K562 (cell line): ENCODE data around the gene OR10H3. TPM values are rescaled to one million over a fixed set of nuclear protein-coding genes. Genes with fewer than 3 reads are reported as not detected.

ENCODE experiments used
- ATAC-seq: fragments of 200-7000 bp; cut with Tn5 transposase; 3 replicates; pipeline ENCODE4 v1.9.1; 2020; ENCODE audit warnings: moderate library complexity
- BruUV-seq: library from RNA; stranded (reverse); fragments of 400-500 nt; replicated peaks from 2 replicates; lab custom pipeline; 2021; lab: Mats Ljungman, UMichigan
- CTCF ChIA-PET: fragments of 300-600 bp; formaldehyde crosslinking; extraction: SDS; loops from one replicate; lab custom pipeline; 2021; ENCODE audit warnings: low intra/inter-chr PET ratio; lab: Yijun Ruan, JAX
- POLR2A ChIA-PET: fragments of 300-600, 350-650 bp; sonication (Branson Sonifier 250); formaldehyde crosslinking; extraction: SDS; loops from one replicate; lab custom pipeline; 2021; ENCODE audit warnings: antibody characterized with exemption, inconsistent platforms; lab: Yijun Ruan, JAX
- DNase-seq, 4 experiments: peaks; one replicate each; pipeline versions ENCODE4 v3.0.0 to v3.0.0-alpha.2; 2011 to 2018; ENCODE audit warnings: low spot score in 3 of 4, mixed read lengths in 3 of 4; ENCODE audit errors: extremely low read depth in 1 of 4
- FAIRE-seq: peaks from 2 replicates; lab custom pipeline; 2011; peaks lifted over from hg19 to GRCh38; lab: Jason Lieb, UNC
- H2AFZ ChIP-seq: 2 replicates; pipeline ENCODE4 v1.6.0; 2011; ENCODE audit warnings: low read depth, low read length, control low read depth, inconsistent platforms
- H3K27ac ChIP-seq: fragments of 200-600 bp; 3 replicates; pipeline ENCODE4 v1.8.0; 2011; ENCODE audit warnings: low read depth, mild to moderate bottlenecking, control low read depth, inconsistent platforms, low read length, moderate library complexity, mixed read lengths; ENCODE audit errors: extremely low read depth
- H3K27me3 ChIP-seq, 2 experiments: fragments of 300-600 bp in 1 of 2; 2 replicates in 1 of 2; 3 replicates in 1 of 2; pipeline versions ENCODE4 v1.6.0 to v1.8.0; 2011; ENCODE audit warnings: inconsistent platforms in 2 of 2, low read length in 2 of 2, mild to moderate bottlenecking in 1 of 2, mixed read lengths in 1 of 2, moderate library complexity in 1 of 2; ENCODE audit not compliant: control insufficient read depth in 2 of 2, insufficient read depth in 2 of 2
- H3K36me3 ChIP-seq: fragments of 300-600 bp; 3 replicates; pipeline ENCODE4 v1.8.0; 2011; ENCODE audit warnings: mild to moderate bottlenecking, low read length, inconsistent platforms; ENCODE audit not compliant: control insufficient read depth, insufficient read depth
- H3K4me1 ChIP-seq, 2 experiments: fragments of 200-600 bp in 1 of 2; replicated peaks in 1 of 2; 2 replicates in 1 of 2; 3 replicates in 1 of 2; pipeline versions ENCODE4 v1.5.1 to v1.8.0; 2011; ENCODE audit warnings: inconsistent platforms in 2 of 2, low read length in 2 of 2, mild to moderate bottlenecking in 1 of 2, mixed read lengths in 1 of 2, moderate library complexity in 1 of 2; ENCODE audit not compliant: control insufficient read depth in 2 of 2, insufficient read depth in 2 of 2
- H3K4me2 ChIP-seq: 2 replicates; pipeline ENCODE4 v1.6.1; 2011; ENCODE audit warnings: low read length, control low read depth, inconsistent platforms, mixed read lengths; ENCODE audit not compliant: insufficient read depth
- H3K4me3 ChIP-seq: fragments of 200-600 bp; sonication (generic), shearing (Covaris generic); 2 replicates; pipeline ENCODE4 v1.5.1; 2016; ENCODE audit warnings: control low read depth, inconsistent platforms
- H3K79me2 ChIP-seq: fragments of 200-600 bp; 3 replicates; pipeline ENCODE4 v1.8.0; 2011; ENCODE audit warnings: low read length, inconsistent platforms; ENCODE audit not compliant: control insufficient read depth, insufficient read depth
- H3K9ac ChIP-seq, 2 experiments: 2 replicates each; pipeline versions ENCODE4 v1.6.0 to v1.6.1; 2011; ENCODE audit warnings: low read depth in 2 of 2, low read length in 2 of 2, control low read depth in 1 of 2, inconsistent platforms in 1 of 2, mild to moderate bottlenecking in 1 of 2, mixed read lengths in 1 of 2; ENCODE audit not compliant: insufficient read depth in 1 of 2
- H3K9me1 ChIP-seq: one replicate; pipeline ENCODE4 v1.6.0; 2011; ENCODE audit warnings: inconsistent platforms, mild to moderate bottlenecking, low read length, moderate library complexity; ENCODE audit not compliant: control insufficient read depth, insufficient read depth
- H3K9me3 ChIP-seq: replicated peaks from 2 replicates; pipeline ENCODE4 v1.5.1; 2011; ENCODE audit warnings: low read depth, low read length, inconsistent platforms; ENCODE audit not compliant: control insufficient read depth, insufficient read depth
- H4K20me1 ChIP-seq: replicated peaks from 2 replicates; pipeline ENCODE4 v1.6.1; 2011; ENCODE audit warnings: low read length, inconsistent platforms, mixed read lengths; ENCODE audit not compliant: control insufficient read depth, insufficient read depth
- BMI1 ChIP-seq: fragments of 150-350 bp; IDR thresholded peaks from 2 replicates; pipeline ENCODE4 v1.6.1; 2014; ENCODE audit warnings: low read length
- FOXM1 ChIP-seq, 2 experiments: fragments of 450-650 bp in 1 of 2; sonication (generic) in 1 of 2; formaldehyde crosslinking in 1 of 2; IDR thresholded peaks; 2 replicates each; pipeline versions ENCODE4 v1.6.1 to v1.9.0; 2017 to 2022; ENCODE audit warnings: low read depth in 2 of 2, mild to moderate bottlenecking in 2 of 2, missing genetic modification reagents in 1 of 2, moderate library complexity in 1 of 2
- KDM1A ChIP-seq, 2 experiments: fragments of 450-650 bp; IDR thresholded peaks; 2 replicates each; pipeline ENCODE4 v1.6.1; 2016; ENCODE audit warnings: mild to moderate bottlenecking in 2 of 2
- NONO ChIP-seq, 2 experiments: fragments of 200-400 bp in 1 of 2; fragments of 450-650 bp in 1 of 2; formaldehyde crosslinking in 1 of 2; IDR thresholded peaks; 2 replicates each; pipeline ENCODE4 v1.6.1; 2017; ENCODE audit warnings: low read depth in 2 of 2, mild to moderate bottlenecking in 2 of 2, moderate library complexity in 2 of 2, low read length in 1 of 2
- NUFIP1 ChIP-seq: fragments of 450-650 bp; IDR thresholded peaks from 2 replicates; pipeline ENCODE4 v1.6.1; 2018; ENCODE audit not compliant: partially characterized antibody
- ZNF347 ChIP-seq: fragments of 450-650 bp; formaldehyde crosslinking; IDR thresholded peaks from 2 replicates; pipeline ENCODE4 v1.4.0; 2020; ENCODE audit warnings: low read depth, mild to moderate bottlenecking, moderate library complexity
- WGBS: fragments of 100-300 bp; shearing (Covaris generic); methylation state at CpG from one replicate; pipeline ENCODE4 v1.1.6; 2016; ENCODE audit warnings: low coverage, mixed read lengths; ENCODE audit not compliant: insufficient coverage; ENCODE audit errors: missing lambda C conversion rate; 5-methylcytosine and 5-hydroxymethylcytosine counted together
- in situ Hi-C: fragments of 300-500 bp; cut with MboI; formaldehyde crosslinking; loops from 4 replicates; pipeline ENCODE4 v1.15.0; 2018; ENCODE audit warnings: inconsistent platforms, mixed read lengths
- intact Hi-C: fragments of 100-400 bp; cut with micrococcal nuclease; formaldehyde crosslinking; loops from 2 replicates; pipeline ENCODE4 v1.14.2; 2022
- polyA plus RNA-seq, 8 experiments: library from polyadenylated mRNA; depleted of rRNA in 4 of 8; stranded (reverse) in 5 of 8; unstranded in 3 of 8; fragments of >200 nt; fragmentation: Nextera tagmentation in 2 of 8; fragmentation: Illumina TruSeq in 1 of 8; extraction: Ambion mirVana in 2 of 8; extraction: Trizol in 1 of 8; gene quantifications; 2 replicates each; pipeline versions ENCODE4 v1.2.1 to v1.2.3, GENCODE V29; 2011 to 2014; ENCODE audit warnings: inconsistent platforms in 1 of 8, missing spikeins in 1 of 8
- total RNA-seq, 7 experiments: library from RNA; depleted of rRNA in 6 of 7; stranded (reverse); fragments of >200 nt in 6 of 7; fragmentation: Illumina TruSeq in 2 of 7; extraction: Trizol in 2 of 7; gene quantifications; 2 replicates each; pipeline versions ENCODE4 v1.2.1 to v1.2.3, GENCODE V29; 2011 to 2021; ENCODE audit warnings: low replicate concordance in 1 of 7
- TF ChIP-seq, protein P1 (sequence below): fragments of 250-450 bp; sonication (Bioruptor Pico); IDR thresholded peaks from 2 replicates; pipeline ENCODE4 v1.9.0; 2021; ENCODE audit warnings: mild to moderate bottlenecking, inconsistent platforms

The OR10H3 gene
- total and polyA plus RNA-seq, 9 of the 15 experiments (the other 6 are each of a cell fraction or from before 2014, with no cell fraction given), result not detected

DNA sequence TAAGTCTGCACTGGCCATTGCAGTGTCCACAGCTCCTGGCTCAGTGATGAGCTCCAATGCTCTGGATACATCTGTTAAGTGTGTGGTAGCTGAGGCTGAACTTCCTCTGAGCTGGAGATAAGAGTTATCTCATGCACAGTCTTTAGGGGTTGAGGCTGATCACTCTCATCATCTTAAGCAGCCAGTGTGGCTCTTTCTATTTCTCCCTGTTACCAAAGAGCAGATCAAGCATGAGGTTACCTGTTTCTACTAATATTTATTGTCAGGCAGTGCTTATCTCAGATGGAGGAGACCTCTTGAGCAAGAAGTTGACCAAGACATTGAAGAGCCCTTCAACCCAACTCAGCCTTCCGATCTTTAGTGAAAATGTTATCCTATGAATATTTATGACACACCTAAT is 16.5 kb upstream of the OR10H3 start:
- peaks cover 0 to 5% of the 10 kb centered on the region in 2 experiments; a peak in 1 of 5 replicates for H3K4me1 ChIP-seq
- no peak overlapping the region for H3K27ac ChIP-seq
- TF ChIP-seq ZNF347 (CRISPR knock-in tag), result no peak
- TF ChIP-seq BMI1, result no peak
- no peak for TF ChIP-seq FOXM1 (IDR thresholded peaks at IDR 0.05; ENCODE audit: low read depth)
- no peak for TF ChIP-seq FOXM1 (CRISPR knock-in tag; IDR thresholded peaks at IDR 0.05; ENCODE audit: low read depth)
- no peak for TF ChIP-seq KDM1A (IDR thresholded peaks at IDR 0.05)
- TF ChIP-seq NUFIP1, result no peak
- no peak for TF ChIP-seq NONO (IDR thresholded peaks at IDR 0.05; ENCODE audit: low read depth in 2 of 2, low read length in 1 of 2)
- TF ChIP-seq, protein P1, sequence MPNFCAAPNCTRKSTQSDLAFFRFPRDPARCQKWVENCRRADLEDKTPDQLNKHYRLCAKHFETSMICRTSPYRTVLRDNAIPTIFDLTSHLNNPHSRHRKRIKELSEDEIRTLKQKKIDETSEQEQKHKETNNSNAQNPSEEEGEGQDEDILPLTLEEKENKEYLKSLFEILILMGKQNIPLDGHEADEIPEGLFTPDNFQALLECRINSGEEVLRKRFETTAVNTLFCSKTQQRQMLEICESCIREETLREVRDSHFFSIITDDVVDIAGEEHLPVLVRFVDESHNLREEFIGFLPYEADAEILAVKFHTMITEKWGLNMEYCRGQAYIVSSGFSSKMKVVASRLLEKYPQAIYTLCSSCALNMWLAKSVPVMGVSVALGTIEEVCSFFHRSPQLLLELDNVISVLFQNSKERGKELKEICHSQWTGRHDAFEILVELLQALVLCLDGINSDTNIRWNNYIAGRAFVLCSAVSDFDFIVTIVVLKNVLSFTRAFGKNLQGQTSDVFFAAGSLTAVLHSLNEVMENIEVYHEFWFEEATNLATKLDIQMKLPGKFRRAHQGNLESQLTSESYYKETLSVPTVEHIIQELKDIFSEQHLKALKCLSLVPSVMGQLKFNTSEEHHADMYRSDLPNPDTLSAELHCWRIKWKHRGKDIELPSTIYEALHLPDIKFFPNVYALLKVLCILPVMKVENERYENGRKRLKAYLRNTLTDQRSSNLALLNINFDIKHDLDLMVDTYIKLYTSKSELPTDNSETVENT, result no peak
- no peaks in the 10 kb centered on the region for H3K79me2 ChIP-seq
- peaks cover 0 to 5% of the 10 kb centered on the region in 2 experiments; a peak in 2 of 5 replicates for H3K27me3 ChIP-seq
- no peak overlapping the region for H3K9ac ChIP-seq
- no peaks in the 10 kb centered on the region; the same call in 1 of the 2 replicates for H4K20me1 ChIP-seq
- H3K9me3 ChIP-seq, result no peaks in the 10 kb centered on the region
- in situ Hi-C loops (no loop called here), intact Hi-C loops (no loop called here)
- ATAC-seq (no peak), DNase-seq (no peak), FAIRE-seq (no peak)
- no peak overlapping the region for H3K4me2 ChIP-seq
- POLR2A ChIA-PET, result no interaction called here
- no peaks in the 10 kb centered on the region for H3K9me1 ChIP-seq
- no peaks in the 10 kb centered on the region for H3K36me3 ChIP-seq
- WGBS, result 0% methylated on average over 1 of the region's 1 CpG
- CTCF ChIA-PET, result no interaction called here
- no TSS peak for BruUV-seq
- H2AFZ ChIP-seq, result no peak overlapping the region
- no peak overlapping the region for H3K4me3 ChIP-seq
